ENCODE results near the gene C14orf180.
"Not testable (repeated sequence)": the region's sequence is repeated elsewhere in the genome, so short reads cannot be mapped to it uniquely, and the experiment has no call there.

Gene C14orf180

DNA sequence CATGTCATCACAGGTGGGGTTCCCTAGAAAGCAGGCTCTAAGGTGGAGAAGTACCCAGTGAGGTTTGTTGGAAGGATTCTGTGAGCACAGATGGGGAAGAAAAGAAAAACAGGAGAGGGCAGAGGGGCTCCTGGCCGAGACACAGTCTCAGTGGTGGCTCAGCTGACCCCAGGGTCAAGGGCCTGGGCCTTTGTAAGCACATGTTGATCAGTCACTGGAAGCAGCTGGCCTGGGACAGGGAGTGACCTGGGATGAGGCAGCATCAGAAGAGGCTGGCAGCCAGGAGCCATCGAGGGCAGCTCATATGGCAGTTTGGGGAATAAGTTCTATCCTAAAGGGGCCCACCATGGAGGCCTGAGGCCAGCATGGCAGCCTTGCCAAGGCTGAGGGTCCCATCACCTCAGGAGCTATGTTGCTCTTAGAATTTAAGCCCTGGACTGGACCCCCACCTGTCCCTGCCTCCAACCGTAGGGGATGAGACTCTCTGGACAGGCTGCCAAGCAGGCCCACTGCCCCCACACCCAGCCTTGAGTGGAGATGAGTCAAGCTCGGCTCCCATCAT, 31.3 kb downstream of the C14orf180 start:
- Mint-ChIP-seq H3K4me3 (no peak overlapping the region), H3K9me3 (no peaks in the 10 kb centered on the region), H3K27ac (no peak overlapping the region), H3K36me3 (ENCODE audit: low read depth) (no peaks in the 10 kb centered on the region), H3K4me1 (ENCODE audit: low read depth) (no peaks in the 10 kb centered on the region), H3K27me3 (peaks cover 30% of the 10 kb centered on the region)
- DNase-seq = no peak

DNA sequence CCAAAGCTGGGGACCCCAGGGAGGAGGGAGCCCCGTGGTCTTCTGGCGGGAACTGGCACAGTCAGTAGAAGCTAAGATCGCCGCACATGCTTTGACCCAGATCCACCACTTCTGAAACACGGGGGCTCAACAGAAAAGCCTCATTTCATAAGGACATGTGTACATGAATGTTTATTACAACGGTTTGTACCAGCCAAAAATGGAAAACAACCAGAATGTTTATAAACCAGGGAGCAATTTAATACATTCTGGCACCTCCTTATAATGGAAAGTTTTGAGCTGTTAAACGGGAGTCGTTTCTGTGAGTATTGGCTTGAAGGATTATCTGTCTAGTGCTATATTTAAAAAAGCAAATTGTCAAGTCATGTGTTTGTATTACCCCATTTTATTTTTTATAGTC, 32.3 kb downstream of the C14orf180 start:
- Mint-ChIP-seq H3K27ac (no peak overlapping the region), H3K36me3 (ENCODE audit: low read depth) (no peaks in the 10 kb centered on the region)

GRCh38 chr14:104614126-104614812, 34.7 kb downstream of the C14orf180 start:
- H3K36me3 Mint-ChIP-seq (ENCODE audit: low read depth) = no peaks in the 10 kb centered on the region
- DNase-seq = no peak
- no peaks in the 10 kb centered on the region for H3K9me3 Mint-ChIP-seq
- H3K27ac Mint-ChIP-seq = no peak overlapping the region
- H3K27me3 Mint-ChIP-seq = peaks cover 34% of the 10 kb centered on the region
- H3K4me3 Mint-ChIP-seq = no peak overlapping the region
- no peaks in the 10 kb centered on the region for H3K4me1 Mint-ChIP-seq (ENCODE audit: low read depth)

More for the DNA sequence above, 32.3 kb downstream of the C14orf180 start:
- no peaks in the 10 kb centered on the region for H3K9me3 Mint-ChIP-seq
- H3K27me3 Mint-ChIP-seq = peaks cover 28% of the 10 kb centered on the region
- no peak overlapping the region for H3K4me3 Mint-ChIP-seq
- no peaks in the 10 kb centered on the region for H3K4me1 Mint-ChIP-seq (ENCODE audit: low read depth)
- DNase-seq = no peak

DNA sequence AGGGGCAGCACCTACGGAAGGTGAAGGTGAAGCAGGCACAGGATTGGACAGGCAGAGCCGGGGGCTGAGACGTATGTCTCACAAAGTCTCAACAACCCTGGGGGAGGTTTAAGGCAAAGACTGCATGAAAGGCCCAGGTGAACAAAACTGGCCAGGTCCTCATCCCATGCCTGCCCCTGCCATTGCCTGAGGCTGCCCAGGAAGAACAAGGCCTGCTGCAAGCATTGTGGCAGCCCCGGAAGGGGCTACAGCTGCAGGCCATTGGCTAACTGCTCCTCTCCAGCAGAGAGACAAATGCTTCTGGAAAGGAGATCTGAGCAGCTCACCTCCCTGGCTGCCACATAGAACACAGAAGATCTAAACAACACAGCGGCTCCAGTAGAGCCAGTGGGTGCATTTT, 45.4 kb downstream of the C14orf180 start:
- Mint-ChIP-seq H3K4me3 (no peak overlapping the region), H3K27me3 (peaks cover 24% of the 10 kb centered on the region), H3K36me3 (ENCODE audit: low read depth) (peaks cover 3% of the 10 kb centered on the region), H3K27ac (no peak overlapping the region), H3K4me1 (ENCODE audit: low read depth) (no peaks in the 10 kb centered on the region), H3K9me3 (peaks cover 21% of the 10 kb centered on the region)
- DNase-seq = no peak

GRCh38 chr14:104632781-104633180, 53.2 kb downstream of the C14orf180 start:
- no peaks in the 10 kb centered on the region for H3K4me1 Mint-ChIP-seq (ENCODE audit: low read depth)
- H3K27me3 Mint-ChIP-seq = no peaks in the 10 kb centered on the region
- peaks cover 3% of the 10 kb centered on the region for H3K36me3 Mint-ChIP-seq (ENCODE audit: low read depth)
- no peak overlapping the region for H3K4me3 Mint-ChIP-seq
- no peak for DNase-seq
- H3K9me3 Mint-ChIP-seq = peaks cover 11% of the 10 kb centered on the region
- H3K27ac Mint-ChIP-seq = no peak overlapping the region

- DNase-seq = no peak
- no peak overlapping the region for H3K27ac Mint-ChIP-seq
- H3K9me3 Mint-ChIP-seq = peaks cover 6% of the 10 kb centered on the region
- H3K4me3 Mint-ChIP-seq = no peak overlapping the region
- no peaks in the 10 kb centered on the region for H3K27me3 Mint-ChIP-seq
- H3K36me3 Mint-ChIP-seq (ENCODE audit: low read depth) = peaks cover 3% of the 10 kb centered on the region
- no peaks in the 10 kb centered on the region for H3K4me1 Mint-ChIP-seq (ENCODE audit: low read depth)
These were observed 53.9 kb downstream of the C14orf180 start for GRCh38 chr14:104633276-104634137.

DNA sequence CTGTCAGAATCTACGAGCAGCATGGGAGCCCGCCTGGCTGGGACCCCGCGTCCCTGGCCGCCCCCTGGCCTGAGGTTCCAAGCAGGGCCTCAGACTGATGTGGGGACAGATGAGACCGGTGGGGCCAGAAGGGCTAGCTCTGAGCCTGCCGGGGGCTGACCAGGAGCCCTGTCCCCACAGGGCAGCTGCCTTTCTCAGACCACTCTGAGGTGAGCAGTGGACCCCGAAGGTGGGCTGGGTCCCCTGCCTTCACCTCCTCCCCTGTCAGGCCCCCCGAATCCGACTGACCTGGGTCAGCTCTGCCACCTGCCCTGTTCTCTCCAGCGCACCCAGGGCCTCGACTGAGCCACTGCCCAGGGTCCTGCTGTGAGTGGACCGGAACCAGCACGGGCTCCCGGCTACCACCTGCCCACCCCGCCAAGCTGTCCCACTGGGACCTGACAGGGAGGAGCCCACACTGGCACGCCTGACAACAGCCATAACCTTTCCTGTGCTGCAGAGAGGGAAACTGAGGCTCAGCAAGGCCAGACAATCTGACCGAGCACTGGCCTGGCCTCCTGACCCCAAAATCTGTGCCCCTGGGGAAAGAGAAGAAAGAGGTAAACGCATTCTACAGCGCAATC, 54.7 kb downstream of the C14orf180 start:
- H3K4me1 Mint-ChIP-seq (ENCODE audit: low read depth) = no peaks in the 10 kb centered on the region
- peaks cover 6% of the 10 kb centered on the region for H3K27me3 Mint-ChIP-seq
- no peak for DNase-seq
- no peak overlapping the region for H3K4me3 Mint-ChIP-seq
- no peak overlapping the region for H3K27ac Mint-ChIP-seq
- H3K9me3 Mint-ChIP-seq = peaks cover 2% of the 10 kb centered on the region
- H3K36me3 Mint-ChIP-seq (ENCODE audit: low read depth) = peaks cover under 1% of the 10 kb centered on the region

GRCh38 chr14:104634886-104635570, 55.5 kb downstream of the C14orf180 start:
- DNase-seq = no peak
- H3K36me3 Mint-ChIP-seq (ENCODE audit: low read depth) = no peaks in the 10 kb centered on the region
- H3K27ac Mint-ChIP-seq = no peak overlapping the region
- peaks cover 2% of the 10 kb centered on the region for H3K4me1 Mint-ChIP-seq (ENCODE audit: low read depth)
- no peaks in the 10 kb centered on the region for H3K9me3 Mint-ChIP-seq
- peaks cover 12% of the 10 kb centered on the region for H3K27me3 Mint-ChIP-seq
- H3K4me3 Mint-ChIP-seq = no peak overlapping the region

DNA sequence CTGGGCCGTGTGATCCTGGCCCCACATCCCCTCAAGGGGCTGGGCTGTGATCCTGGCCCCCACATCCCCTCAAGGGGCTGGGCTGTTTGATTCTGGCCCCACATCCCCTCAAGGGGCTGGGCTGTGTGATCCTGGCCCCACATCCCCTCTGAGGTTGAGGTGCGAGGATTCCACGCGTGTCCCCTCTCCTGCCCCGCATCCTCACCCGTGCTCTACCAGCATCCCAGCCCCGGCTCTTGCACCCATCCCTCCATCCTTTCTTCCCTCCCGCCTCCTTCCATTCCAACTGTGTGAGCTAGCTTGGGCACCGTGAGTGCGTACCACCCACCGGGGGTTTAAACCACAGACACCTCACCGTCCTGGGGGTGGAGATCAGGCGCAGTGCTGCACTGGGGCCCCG, 56.2 kb downstream of the C14orf180 start:
- no peaks in the 10 kb centered on the region for H3K9me3 Mint-ChIP-seq
- H3K27me3 Mint-ChIP-seq = peaks cover 15% of the 10 kb centered on the region
- no peak overlapping the region for H3K4me3 Mint-ChIP-seq
- H3K27ac Mint-ChIP-seq = no peak overlapping the region
- no peak for DNase-seq
- H3K36me3 Mint-ChIP-seq (ENCODE audit: low read depth) = no peaks in the 10 kb centered on the region
- peaks cover 2% of the 10 kb centered on the region for H3K4me1 Mint-ChIP-seq (ENCODE audit: low read depth)

DNA sequence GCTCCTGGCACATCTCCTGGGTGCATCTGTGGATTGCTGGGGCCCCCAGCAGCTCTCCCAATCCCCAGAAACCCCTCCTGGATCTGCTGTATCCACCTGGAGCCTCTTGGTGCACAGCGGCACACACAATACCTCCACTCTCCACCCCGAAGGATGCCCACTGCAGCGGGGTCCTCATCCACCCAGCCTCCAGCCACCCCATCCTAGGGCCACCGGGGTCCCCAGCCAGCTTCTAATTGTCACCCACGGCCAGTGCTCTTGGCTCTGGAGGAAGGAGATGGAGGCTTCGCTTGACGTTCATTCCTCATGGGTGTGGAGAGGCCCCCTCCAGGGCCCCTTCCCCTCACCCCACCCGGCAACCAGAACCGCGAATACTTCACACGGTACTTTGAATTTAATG, 56.6 kb downstream of the C14orf180 start:
- peaks cover 2% of the 10 kb centered on the region for H3K4me1 Mint-ChIP-seq (ENCODE audit: low read depth)
- no peak overlapping the region for H3K4me3 Mint-ChIP-seq
- no peaks in the 10 kb centered on the region for H3K36me3 Mint-ChIP-seq (ENCODE audit: low read depth)
- DNase-seq = no peak
- no peaks in the 10 kb centered on the region for H3K9me3 Mint-ChIP-seq
- peaks cover 15% of the 10 kb centered on the region for H3K27me3 Mint-ChIP-seq
- H3K27ac Mint-ChIP-seq = no peak overlapping the region

GRCh38 chr14:104636846-104637545, 57.4 kb downstream of the C14orf180 start:
- H3K36me3 Mint-ChIP-seq (ENCODE audit: low read depth); H3K4me1 Mint-ChIP-seq (ENCODE audit: low read depth); H3K27ac Mint-ChIP-seq; H3K9me3 Mint-ChIP-seq; DNase-seq; H3K4me3 Mint-ChIP-seq: not testable (repeated sequence)
- peaks cover 15% of the 10 kb centered on the region for H3K27me3 Mint-ChIP-seq

DNA sequence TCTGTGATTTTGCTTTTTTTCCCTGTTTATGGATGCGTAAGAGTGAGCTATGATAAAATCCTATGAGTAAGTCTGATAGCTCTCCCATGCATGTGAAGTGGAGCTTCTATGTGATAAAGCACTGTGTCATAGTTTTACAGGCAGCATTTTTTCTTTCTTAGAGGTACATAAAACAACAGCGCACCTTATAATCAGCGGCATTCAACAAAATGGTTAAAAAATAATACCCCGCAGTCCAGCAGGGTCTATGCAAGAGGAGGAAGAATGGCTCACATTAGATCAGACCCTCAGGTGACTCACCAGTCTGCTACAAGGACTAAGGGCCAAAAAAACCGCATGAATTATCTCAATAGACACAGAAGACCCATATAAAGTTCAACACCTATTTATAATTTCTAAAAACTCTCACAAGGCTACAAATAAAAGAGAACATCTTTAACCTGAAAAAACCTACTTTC, 58.0 kb downstream of the C14orf180 start:
- Mint-ChIP-seq H3K27me3 (peaks cover 15% of the 10 kb centered on the region), H3K27ac (no peak overlapping the region), H3K9me3 (no peaks in the 10 kb centered on the region)

DNA sequence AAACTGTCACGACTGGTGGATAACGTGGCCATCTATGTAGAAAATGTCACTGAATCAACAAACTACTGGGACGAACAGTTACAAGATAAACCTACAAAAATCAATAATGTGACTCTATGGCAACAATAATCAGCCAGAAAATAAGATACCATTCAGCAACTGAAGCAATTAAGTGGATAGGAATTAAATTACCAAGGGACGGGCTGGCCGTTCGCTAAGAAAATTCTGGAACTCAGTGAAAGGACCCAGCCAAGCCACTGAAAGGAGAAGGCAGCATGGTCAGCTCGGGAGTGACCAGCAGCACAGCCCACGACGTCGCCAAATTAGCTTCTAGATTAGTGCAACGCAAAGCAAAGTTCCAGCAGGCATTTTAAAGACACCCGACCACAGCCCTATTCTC, 58.6 kb downstream of the C14orf180 start:
- no peak overlapping the region for H3K27ac Mint-ChIP-seq
- H3K36me3 Mint-ChIP-seq (ENCODE audit: low read depth) = no peaks in the 10 kb centered on the region
- H3K27me3 Mint-ChIP-seq = peaks cover 15% of the 10 kb centered on the region
- H3K4me3 Mint-ChIP-seq = no peak overlapping the region
- peaks cover 8% of the 10 kb centered on the region for H3K4me1 Mint-ChIP-seq (ENCODE audit: low read depth)
- no peaks in the 10 kb centered on the region for H3K9me3 Mint-ChIP-seq
- DNase-seq = no peak

More for the DNA sequence above, 58.0 kb downstream of the C14orf180 start:
- H3K36me3 Mint-ChIP-seq (ENCODE audit: low read depth) = no peaks in the 10 kb centered on the region
- no peak overlapping the region for H3K4me3 Mint-ChIP-seq
- no peak for DNase-seq
- peaks cover 8% of the 10 kb centered on the region for H3K4me1 Mint-ChIP-seq (ENCODE audit: low read depth)

Data from activated T-cell treated with anti-CD3 and anti-CD28 coated beads, Interleukin-2, amount 50 U/mL, for 24 hours (primary cell).